H1 (cell line): ENCODE results near the gene FAM222B.

ENCODE experiments used
- CBX5 ChIP-seq: fragments of 300-800, 300-1000 bp; sonication (generic); IDR thresholded peaks from 2 replicates; pipeline ENCODE4 v1.7.1; 2016; ENCODE audit warnings: antibody characterized with exemption, low read length, low read depth
- CHD2 ChIP-seq: IDR thresholded peaks from 2 replicates; pipeline ENCODE4 v1.6.1; 2012; ENCODE audit warnings: low read length, improper control_type of control experiment
- CTCF ChIP-seq, 3 experiments: IDR thresholded peaks; 1 replicate in 2 of 3; 2 replicates in 1 of 3; pipeline versions ENCODE4 v1.5.1 to v1.6.1; 2011; ENCODE audit warnings: low read length in 3 of 3, mild to moderate bottlenecking in 3 of 3, inconsistent platforms in 2 of 3, low read depth in 1 of 3, moderate library complexity in 1 of 3; ENCODE audit not compliant: insufficient read depth in 1 of 3; ENCODE audit errors: control extremely low read depth in 1 of 3
- EP300 ChIP-seq, 2 experiments: IDR thresholded peaks; 1 replicate in 1 of 2; 2 replicates in 1 of 2; pipeline ENCODE4 v1.6.1; 2011 to 2012; ENCODE audit warnings: low read depth in 2 of 2, low read length in 2 of 2, mild to moderate bottlenecking in 2 of 2, borderline replicate concordance in 1 of 2, inconsistent platforms in 1 of 2, moderate library complexity in 1 of 2
- FOSL1 ChIP-seq: IDR thresholded peaks from 2 replicates; pipeline ENCODE4 v1.6.1; 2011; ENCODE audit warnings: mild to moderate bottlenecking, low read depth, low read length, moderate library complexity; ENCODE audit not compliant: insufficient read depth
- JUND ChIP-seq: IDR thresholded peaks from 2 replicates; pipeline ENCODE4 v1.6.1; 2011; ENCODE audit warnings: mild to moderate bottlenecking, improper control_type of control experiment, low read length
- POLR2A ChIP-seq, 2 experiments: IDR thresholded peaks; 1 replicate in 1 of 2; 2 replicates in 1 of 2; pipeline ENCODE4 v1.6.1; 2011; ENCODE audit warnings: low read depth in 2 of 2, low read length in 2 of 2, mild to moderate bottlenecking in 2 of 2; ENCODE audit errors: control extremely low read depth in 1 of 2
- RAD21 ChIP-seq, 2 experiments: IDR thresholded peaks in 1 of 2; conservative IDR thresholded peaks in 1 of 2; 2 replicates each; pipeline ENCODE4 v1.6.1; 2011; ENCODE audit warnings: low read depth in 2 of 2, low read length in 2 of 2, improper control_type of control experiment in 1 of 2, inconsistent platforms in 1 of 2, mild to moderate bottlenecking in 1 of 2, moderate library complexity in 1 of 2
- SIN3A ChIP-seq, 2 experiments: IDR thresholded peaks in 1 of 2; conservative IDR thresholded peaks in 1 of 2; 2 replicates each; pipeline ENCODE4 v1.6.1; 2011 to 2012; ENCODE audit warnings: low read length in 2 of 2, improper control_type of control experiment in 1 of 2, low read depth in 1 of 2, mild to moderate bottlenecking in 1 of 2
- SP4 ChIP-seq: IDR thresholded peaks from 2 replicates; pipeline ENCODE4 v1.6.1; 2012; ENCODE audit warnings: low read length, inconsistent platforms
- USF2 ChIP-seq: IDR thresholded peaks from 2 replicates; pipeline ENCODE4 v1.6.1; 2011; ENCODE audit warnings: low read length, improper control_type of control experiment

GRCh38 chr17:28763804-28764266 is 78.8 kb downstream of the FAM222B start:
- no peak for TF ChIP-seq SP4
- TF ChIP-seq RAD21 (IDR thresholded peaks at IDR 0.05 in 1 of 2, conservative IDR thresholded peaks at IDR 0.05 in 1 of 2; ENCODE audit: low read depth in 2 of 2, low read length in 2 of 2), result peak; percentile 63 to 72
- TF ChIP-seq CTCF (IDR thresholded peaks at IDR 0.05; ENCODE audit: control extremely low read depth in 1 of 3, insufficient read depth in 1 of 3, low read depth in 1 of 3, low read length in 3 of 3), result peak in 2 of 3 experiments; percentile 62 to 81; a peak in 3 of 4 replicates
- TF ChIP-seq USF2, result no peak
- TF ChIP-seq POLR2A (IDR thresholded peaks at IDR 0.05; ENCODE audit: control extremely low read depth in 1 of 2, low read depth in 2 of 2, low read length in 2 of 2), result no peak
- TF ChIP-seq SIN3A (conservative IDR thresholded peaks at IDR 0.05 in 1 of 2, IDR thresholded peaks at IDR 0.05 in 1 of 2; ENCODE audit: low read depth in 1 of 2, low read length in 2 of 2), result no peak
- no peak for TF ChIP-seq CHD2
- TF ChIP-seq JUND, result no peak
- TF ChIP-seq CBX5, result no peak
- no peak for TF ChIP-seq FOSL1
- TF ChIP-seq EP300 (IDR thresholded peaks at IDR 0.05; ENCODE audit: borderline replicate concordance in 1 of 2, low read depth in 2 of 2, low read length in 2 of 2), result no peak
